A549 (cell line): ENCODE data around the gene ADNP2. TPM values are rescaled to one million over a fixed set of nuclear protein-coding genes. Genes with fewer than 3 reads are reported as not detected.

ENCODE experiments used
- ATAC-seq, 2 experiments: fragments of 200-7000 bp in 1 of 2; fragments of >200 bp in 1 of 2; cut with Nextera tagmentation in 1 of 2; cut with Tn5 transposase in 1 of 2; 3 replicates each; pipeline versions ENCODE4 v1.8.0 to v1.9.1; 2018 to 2020; ENCODE audit warnings: mild to moderate bottlenecking in 1 of 2, moderate library complexity in 1 of 2
- CTCF ChIA-PET: fragments of 300-600 bp; sonication (Branson Sonifier 250); formaldehyde crosslinking; extraction: SDS; loops from one replicate; lab custom pipeline; 2021; ENCODE audit warnings: antibody characterized with exemption, inconsistent platforms; lab: Yijun Ruan, JAX
- POLR2A ChIA-PET: fragments of 350-600 bp; formaldehyde crosslinking; extraction: SDS; loops from one replicate; lab custom pipeline; 2021; ENCODE audit warnings: antibody characterized with exemption, inconsistent platforms; lab: Yijun Ruan, JAX
- DNase-seq, 2 experiments: peaks; one replicate each; pipeline versions ENCODE4 v3.0.0 to v3.0.0-alpha.2; 2011 to 2016; ENCODE audit warnings: low read depth in 1 of 2, low spot score in 1 of 2
- FAIRE-seq: peaks from 2 replicates; lab custom pipeline; 2011; peaks lifted over from hg19 to GRCh38; lab: Jason Lieb, UNC
- H3K27ac ChIP-seq, 2 experiments: fragments of >200 bp; sonication (Bioruptor Twin); formaldehyde crosslinking; 3 replicates each; pipeline ENCODE4 v1.5.1; 2016 to 2017
- H3K4me1 ChIP-seq: fragments of >200 bp; sonication (Bioruptor Twin); formaldehyde crosslinking; 3 replicates; pipeline ENCODE4 v1.6.1; 2016
- H3K4me2 ChIP-seq: fragments of >200 bp; sonication (Bioruptor Twin); formaldehyde crosslinking; 3 replicates; pipeline ENCODE4 v1.6.1; 2016
- H3K4me3 ChIP-seq: fragments of >200 bp; sonication (Bioruptor Twin); formaldehyde crosslinking; 3 replicates; pipeline ENCODE4 v1.5.1; 2016
- H3K9me3 ChIP-seq: fragments of >200 bp; sonication (Bioruptor Twin); formaldehyde crosslinking; 3 replicates; pipeline ENCODE4 v1.6.1; 2016
- BHLHE40 ChIP-seq: IDR thresholded peaks from 2 replicates; pipeline ENCODE4 v1.6.1; 2012; ENCODE audit warnings: low read depth, low read length, inconsistent platforms
- CBX2 ChIP-seq: fragments of 200-600 bp; sonication (generic); IDR thresholded peaks from 2 replicates; pipeline ENCODE4 v1.6.1; 2016; ENCODE audit warnings: low read depth, mild to moderate bottlenecking, borderline replicate concordance
- EHF ChIP-seq: fragments of 250-450 bp; sonication (Bioruptor Pico); IDR thresholded peaks from 2 replicates; pipeline ENCODE4 v1.5.0; 2020; ENCODE audit warnings: mild to moderate bottlenecking
- EHMT2 ChIP-seq: fragments of 200-600 bp; sonication (generic); IDR thresholded peaks from 2 replicates; pipeline ENCODE4 v1.6.1; 2016; ENCODE audit warnings: antibody characterized with exemption, low read depth, mild to moderate bottlenecking, moderate library complexity
- EP300 ChIP-seq, 2 experiments: fragments of >200 bp; sonication (Bioruptor Twin); formaldehyde crosslinking; IDR thresholded peaks; 2 replicates in 1 of 2; 3 replicates in 1 of 2; pipeline ENCODE4 v1.6.1; 2016 to 2017
- FOSL2 ChIP-seq, 2 experiments: fragments of 450-650 bp in 1 of 2; fragments of >200 bp in 1 of 2; sonication (Bioruptor Twin) in 1 of 2; formaldehyde crosslinking; IDR thresholded peaks; 2 replicates each; pipeline versions ENCODE4 v1.5.0 to v1.6.1; 2016 to 2020; ENCODE audit warnings: mild to moderate bottlenecking in 1 of 2, moderate library complexity in 1 of 2
- FOXS1 ChIP-seq: fragments of 250-450 bp; sonication (Bioruptor Pico); IDR thresholded peaks from 2 replicates; pipeline ENCODE4 v1.5.0; 2020; ENCODE audit warnings: mild to moderate bottlenecking, moderate library complexity
- HOXB13 ChIP-seq: fragments of 250-450 bp; sonication (Bioruptor Pico); IDR thresholded peaks from 2 replicates; pipeline ENCODE4 v1.5.0; 2020; ENCODE audit warnings: low read depth, mild to moderate bottlenecking, moderate library complexity
- JUN ChIP-seq, 2 experiments: fragments of >200 bp; sonication (Bioruptor Twin); formaldehyde crosslinking; IDR thresholded peaks; 2 replicates in 1 of 2; 3 replicates in 1 of 2; pipeline ENCODE4 v1.6.1; 2016 to 2017
- KDM5A ChIP-seq: fragments of 200-600 bp; sonication (generic); IDR thresholded peaks from 2 replicates; pipeline ENCODE4 v1.6.1; 2016; ENCODE audit warnings: antibody characterized with exemption, mild to moderate bottlenecking
- MAFK ChIP-seq: fragments of 450-650 bp; IDR thresholded peaks from 2 replicates; pipeline ENCODE4 v1.6.1; 2014; ENCODE audit not compliant: partially characterized antibody
- MAX ChIP-seq: IDR thresholded peaks from 2 replicates; pipeline ENCODE4 v1.6.1; 2012
- MAZ ChIP-seq: fragments of 150-350 bp; IDR thresholded peaks from 2 replicates; pipeline ENCODE4 v1.6.1; 2014; ENCODE audit warnings: antibody characterized with exemption, low read depth, low read length, borderline replicate concordance
- NPAS2 ChIP-seq: fragments of 250-450 bp; sonication (Bioruptor Pico); IDR thresholded peaks from 2 replicates; pipeline ENCODE4 v1.8.0; 2022; ENCODE audit warnings: mild to moderate bottlenecking, moderate library complexity, borderline replicate concordance
- PBX3 ChIP-seq: IDR thresholded peaks from 2 replicates; pipeline ENCODE4 v1.6.1; 2012
- PHF8 ChIP-seq: fragments of 200-600 bp; sonication (generic); IDR thresholded peaks from 2 replicates; pipeline ENCODE4 v1.6.1; 2016; ENCODE audit warnings: low read depth, mild to moderate bottlenecking, antibody characterized with exemption, moderate library complexity, borderline replicate concordance
- RAD21 ChIP-seq, 2 experiments: fragments of >200 bp in 1 of 2; sonication (Bioruptor Twin) in 1 of 2; formaldehyde crosslinking in 1 of 2; IDR thresholded peaks in 1 of 2; conservative IDR thresholded peaks in 1 of 2; 2 replicates in 1 of 2; 3 replicates in 1 of 2; pipeline ENCODE4 v1.6.1; 2012 to 2018; ENCODE audit warnings: inconsistent platforms in 1 of 2
- RFX5 ChIP-seq: fragments of 450-650 bp; IDR thresholded peaks from 2 replicates; pipeline ENCODE4 v1.7.1; 2014; ENCODE audit warnings: antibody characterized with exemption, mild to moderate bottlenecking, moderate library complexity
- TFCP2L1 ChIP-seq: fragments of 250-450 bp; sonication (Bioruptor Pico); IDR thresholded peaks from 2 replicates; pipeline ENCODE4 v1.5.0; 2021; ENCODE audit warnings: mild to moderate bottlenecking
- ZFP36 ChIP-seq: fragments of 450-650 bp; IDR thresholded peaks from 2 replicates; pipeline ENCODE4 v1.6.1; 2014; ENCODE audit warnings: borderline replicate concordance; ENCODE audit not compliant: partially characterized antibody
- ZNF302 ChIP-seq: fragments of 250-450 bp; sonication (Bioruptor Pico); IDR thresholded peaks from 2 replicates; pipeline ENCODE4 v1.9.0; 2021; ENCODE audit warnings: inconsistent platforms, mild to moderate bottlenecking, moderate library complexity
- WGBS: methylation state at CpG from one replicate; pipeline ENCODE4 v1.1.6; 2017; ENCODE audit errors: missing lambda C conversion rate; 5-methylcytosine and 5-hydroxymethylcytosine counted together
- polyA plus RNA-seq, 4 experiments: library from polyadenylated mRNA; depleted of rRNA in 3 of 4; stranded (reverse); fragments of >200 nt; fragmentation: RNase III in 1 of 4; extraction: RNeasy Plus Mini Kit Qiagen cat#74134 plus additional on column Dnase treatment in 1 of 4; gene quantifications; 2 replicates in 3 of 4; 3 replicates in 1 of 4; pipeline ENCODE4 v1.2.3, GENCODE V29; 2011 to 2017
- TF ChIP-seq, protein P1 (sequence below): fragments of >200 bp; sonication (Bioruptor Twin); formaldehyde crosslinking; IDR thresholded peaks from 3 replicates; pipeline ENCODE4 v1.6.1; 2016
- TF ChIP-seq, protein P2 (sequence below): fragments of >200 bp; sonication (Bioruptor Twin); formaldehyde crosslinking; IDR thresholded peaks from 2 replicates; pipeline ENCODE4 v1.6.1; 2016
- TF ChIP-seq, protein P3 (sequence below): fragments of 200-600 bp; sonication (generic); IDR thresholded peaks from 2 replicates; pipeline ENCODE4 v1.6.1; 2016; ENCODE audit warnings: antibody characterized with exemption, mild to moderate bottlenecking, moderate library complexity

ADNP2 gene
- polyA plus RNA-seq, 2 of the 4 experiments (the other 2 are of a cell fraction): 9.8 to 9.9 TPM

GRCh38 chr18:80124131-80124530, 15.1 kb downstream of the ADNP2 start (continued):
- TF ChIP-seq CBX2 (no peak), PBX3 (no peak), RAD21 (conservative IDR thresholded peaks at IDR 0.05 in 1 of 2, IDR thresholded peaks at IDR 0.05 in 1 of 2) (no peak), FOXS1 (no peak)

GRCh38 chr18:80126797-80127196, 17.7 kb downstream of the ADNP2 start:
- no peak for ATAC-seq
- H3K4me2 ChIP-seq: no peak overlapping the region
- ChIA-PET POLR2A (no interaction called here), CTCF (no interaction called here)
- no peak for FAIRE-seq
- no peak overlapping the region for H3K27ac ChIP-seq
- H3K9me3 ChIP-seq: no peaks in the 10 kb centered on the region
- TF ChIP-seq, protein P1, sequence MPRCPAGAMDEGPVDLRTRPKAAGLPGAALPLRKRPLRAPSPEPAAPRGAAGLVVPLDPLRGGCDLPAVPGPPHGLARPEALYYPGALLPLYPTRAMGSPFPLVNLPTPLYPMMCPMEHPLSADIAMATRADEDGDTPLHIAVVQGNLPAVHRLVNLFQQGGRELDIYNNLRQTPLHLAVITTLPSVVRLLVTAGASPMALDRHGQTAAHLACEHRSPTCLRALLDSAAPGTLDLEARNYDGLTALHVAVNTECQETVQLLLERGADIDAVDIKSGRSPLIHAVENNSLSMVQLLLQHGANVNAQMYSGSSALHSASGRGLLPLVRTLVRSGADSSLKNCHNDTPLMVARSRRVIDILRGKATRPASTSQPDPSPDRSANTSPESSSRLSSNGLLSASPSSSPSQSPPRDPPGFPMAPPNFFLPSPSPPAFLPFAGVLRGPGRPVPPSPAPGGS: no peak
- no peak for TF ChIP-seq PHF8
- no peak for TF ChIP-seq KDM5A
- no peak for TF ChIP-seq MAZ
- no peak for TF ChIP-seq EHMT2
- no peak for TF ChIP-seq RFX5
- TF ChIP-seq, protein P2, sequence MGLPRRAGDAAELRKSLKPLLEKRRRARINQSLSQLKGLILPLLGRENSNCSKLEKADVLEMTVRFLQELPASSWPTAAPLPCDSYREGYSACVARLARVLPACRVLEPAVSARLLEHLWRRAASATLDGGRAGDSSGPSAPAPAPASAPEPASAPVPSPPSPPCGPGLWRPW: no peak
- TF ChIP-seq RAD21 (conservative IDR thresholded peaks at IDR 0.05 in 1 of 2, IDR thresholded peaks at IDR 0.05 in 1 of 2): no peak
- TF ChIP-seq, all 56 proteins: peak for 0
- no peak for DNase-seq
- H3K4me3 ChIP-seq: no peak overlapping the region
- H3K4me1 ChIP-seq: no peaks in the 10 kb centered on the region
- 94% methylated on average over 9 of the region's 9 CpGs for WGBS

DNA sequence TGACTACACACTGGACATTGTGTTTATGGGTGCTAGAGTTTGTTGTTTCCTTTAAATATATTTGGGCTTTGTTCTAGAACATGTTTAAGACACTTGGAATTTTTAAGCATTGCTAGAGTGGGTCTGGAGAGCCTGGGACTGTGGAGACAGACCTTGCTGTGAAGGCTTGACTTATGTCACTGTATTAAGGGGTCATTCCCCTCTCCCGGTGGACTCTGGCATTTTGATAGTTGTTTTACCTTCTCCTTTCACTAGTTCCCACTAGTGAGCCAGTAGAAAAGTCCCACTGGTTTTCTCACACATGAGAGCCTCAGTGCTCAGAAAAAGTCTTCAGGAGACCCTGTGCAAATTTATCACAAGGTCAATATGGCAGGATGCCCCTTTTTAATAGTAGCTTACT, 18.6 kb downstream of the ADNP2 start:
- H3K27ac ChIP-seq: no peak overlapping the region
- no peak for TF ChIP-seq ZFP36
- no peak for TF ChIP-seq MAX
- no peak for TF ChIP-seq EP300 (IDR thresholded peaks at IDR 0.05)
- TF ChIP-seq EHF (CRISPR knock-in tag): no peak
- no peak for TF ChIP-seq FOXS1
- TF ChIP-seq NPAS2 (CRISPR knock-in tag): no peak
- TF ChIP-seq, protein P3, sequence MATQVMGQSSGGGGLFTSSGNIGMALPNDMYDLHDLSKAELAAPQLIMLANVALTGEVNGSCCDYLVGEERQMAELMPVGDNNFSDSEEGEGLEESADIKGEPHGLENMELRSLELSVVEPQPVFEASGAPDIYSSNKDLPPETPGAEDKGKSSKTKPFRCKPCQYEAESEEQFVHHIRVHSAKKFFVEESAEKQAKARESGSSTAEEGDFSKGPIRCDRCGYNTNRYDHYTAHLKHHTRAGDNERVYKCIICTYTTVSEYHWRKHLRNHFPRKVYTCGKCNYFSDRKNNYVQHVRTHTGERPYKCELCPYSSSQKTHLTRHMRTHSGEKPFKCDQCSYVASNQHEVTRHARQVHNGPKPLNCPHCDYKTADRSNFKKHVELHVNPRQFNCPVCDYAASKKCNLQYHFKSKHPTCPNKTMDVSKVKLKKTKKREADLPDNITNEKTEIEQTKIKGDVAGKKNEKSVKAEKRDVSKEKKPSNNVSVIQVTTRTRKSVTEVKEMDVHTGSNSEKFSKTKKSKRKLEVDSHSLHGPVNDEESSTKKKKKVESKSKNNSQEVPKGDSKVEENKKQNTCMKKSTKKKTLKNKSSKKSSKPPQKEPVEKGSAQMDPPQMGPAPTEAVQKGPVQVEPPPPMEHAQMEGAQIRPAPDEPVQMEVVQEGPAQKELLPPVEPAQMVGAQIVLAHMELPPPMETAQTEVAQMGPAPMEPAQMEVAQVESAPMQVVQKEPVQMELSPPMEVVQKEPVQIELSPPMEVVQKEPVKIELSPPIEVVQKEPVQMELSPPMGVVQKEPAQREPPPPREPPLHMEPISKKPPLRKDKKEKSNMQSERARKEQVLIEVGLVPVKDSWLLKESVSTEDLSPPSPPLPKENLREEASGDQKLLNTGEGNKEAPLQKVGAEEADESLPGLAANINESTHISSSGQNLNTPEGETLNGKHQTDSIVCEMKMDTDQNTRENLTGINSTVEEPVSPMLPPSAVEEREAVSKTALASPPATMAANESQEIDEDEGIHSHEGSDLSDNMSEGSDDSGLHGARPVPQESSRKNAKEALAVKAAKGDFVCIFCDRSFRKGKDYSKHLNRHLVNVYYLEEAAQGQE: no peak
- no peak for TF ChIP-seq MAFK
- TF ChIP-seq BHLHE40: no peak
- no peak for TF ChIP-seq ZNF302
- no peak for TF ChIP-seq TFCP2L1 (CRISPR knock-in tag)
- no peak for TF ChIP-seq FOSL2 (IDR thresholded peaks at IDR 0.05)
- no peak for TF ChIP-seq FOSL2 (CRISPR knock-in tag; IDR thresholded peaks at IDR 0.05)
- TF ChIP-seq, protein P2: no peak
- TF ChIP-seq, protein P1: no peak
- no peak for TF ChIP-seq JUN (IDR thresholded peaks at IDR 0.05)
- no peak for TF ChIP-seq HOXB13
- TF ChIP-seq, all 56 proteins: peak for 0
- no peak for ATAC-seq
- no peaks in the 10 kb centered on the region for H3K9me3 ChIP-seq
- ChIA-PET CTCF (no interaction called here), POLR2A (no interaction called here)
- H3K4me1 ChIP-seq: no peaks in the 10 kb centered on the region
- H3K4me3 ChIP-seq: no peak overlapping the region
- FAIRE-seq: no peak
- H3K4me2 ChIP-seq: no peak overlapping the region
- no peak for DNase-seq
- WGBS: 89% methylated on average over 1 of the region's 1 CpG
